K562 (cell line): ENCODE data around the gene POLR1C. TPM values are rescaled to one million over a fixed set of nuclear protein-coding genes. Genes with fewer than 3 reads are reported as not detected.
A peak's percentile ranks its signal among the peaks of the same experiment; 100 is the strongest.

Experiments
- ATAC-seq: fragments of 200-7000 bp; cut with Tn5 transposase; 3 replicates; pipeline ENCODE4 v1.9.1; 2020; ENCODE audit warnings: moderate library complexity
- BruUV-seq: library from RNA; stranded (reverse); fragments of 400-500 nt; replicated peaks from 2 replicates; lab custom pipeline; 2021; lab: Mats Ljungman, UMichigan
- CTCF ChIA-PET: fragments of 300-600 bp; formaldehyde crosslinking; extraction: SDS; loops from one replicate; lab custom pipeline; 2021; ENCODE audit warnings: low intra/inter-chr PET ratio; lab: Yijun Ruan, JAX
- POLR2A ChIA-PET: fragments of 300-600, 350-650 bp; sonication (Branson Sonifier 250); formaldehyde crosslinking; extraction: SDS; loops from one replicate; lab custom pipeline; 2021; ENCODE audit warnings: antibody characterized with exemption, inconsistent platforms; lab: Yijun Ruan, JAX
- DNase-seq, 4 experiments: peaks; one replicate each; pipeline versions ENCODE4 v3.0.0 to v3.0.0-alpha.2; 2011 to 2018; ENCODE audit warnings: low spot score in 3 of 4, mixed read lengths in 3 of 4; ENCODE audit errors: extremely low read depth in 1 of 4
- FAIRE-seq: peaks from 2 replicates; lab custom pipeline; 2011; peaks lifted over from hg19 to GRCh38; lab: Jason Lieb, UNC
- H2AFZ ChIP-seq: 2 replicates; pipeline ENCODE4 v1.6.0; 2011; ENCODE audit warnings: low read depth, low read length, control low read depth, inconsistent platforms
- H3K27ac ChIP-seq: fragments of 200-600 bp; 3 replicates; pipeline ENCODE4 v1.8.0; 2011; ENCODE audit warnings: low read depth, mild to moderate bottlenecking, control low read depth, inconsistent platforms, low read length, moderate library complexity, mixed read lengths; ENCODE audit errors: extremely low read depth
- H3K27me3 ChIP-seq, 2 experiments: fragments of 300-600 bp in 1 of 2; 2 replicates in 1 of 2; 3 replicates in 1 of 2; pipeline versions ENCODE4 v1.6.0 to v1.8.0; 2011; ENCODE audit warnings: inconsistent platforms in 2 of 2, low read length in 2 of 2, mild to moderate bottlenecking in 1 of 2, mixed read lengths in 1 of 2, moderate library complexity in 1 of 2; ENCODE audit not compliant: control insufficient read depth in 2 of 2, insufficient read depth in 2 of 2
- H3K36me3 ChIP-seq: fragments of 300-600 bp; 3 replicates; pipeline ENCODE4 v1.8.0; 2011; ENCODE audit warnings: mild to moderate bottlenecking, low read length, inconsistent platforms; ENCODE audit not compliant: control insufficient read depth, insufficient read depth
- H3K4me1 ChIP-seq, 2 experiments: fragments of 200-600 bp in 1 of 2; replicated peaks in 1 of 2; 2 replicates in 1 of 2; 3 replicates in 1 of 2; pipeline versions ENCODE4 v1.5.1 to v1.8.0; 2011; ENCODE audit warnings: inconsistent platforms in 2 of 2, low read length in 2 of 2, mild to moderate bottlenecking in 1 of 2, mixed read lengths in 1 of 2, moderate library complexity in 1 of 2; ENCODE audit not compliant: control insufficient read depth in 2 of 2, insufficient read depth in 2 of 2
- H3K4me2 ChIP-seq: 2 replicates; pipeline ENCODE4 v1.6.1; 2011; ENCODE audit warnings: low read length, control low read depth, inconsistent platforms, mixed read lengths; ENCODE audit not compliant: insufficient read depth
- H3K4me3 ChIP-seq: fragments of 200-600 bp; sonication (generic), shearing (Covaris generic); 2 replicates; pipeline ENCODE4 v1.5.1; 2016; ENCODE audit warnings: control low read depth, inconsistent platforms
- H3K79me2 ChIP-seq: fragments of 200-600 bp; 3 replicates; pipeline ENCODE4 v1.8.0; 2011; ENCODE audit warnings: low read length, inconsistent platforms; ENCODE audit not compliant: control insufficient read depth, insufficient read depth
- H3K9ac ChIP-seq, 2 experiments: 2 replicates each; pipeline versions ENCODE4 v1.6.0 to v1.6.1; 2011; ENCODE audit warnings: low read depth in 2 of 2, low read length in 2 of 2, control low read depth in 1 of 2, inconsistent platforms in 1 of 2, mild to moderate bottlenecking in 1 of 2, mixed read lengths in 1 of 2; ENCODE audit not compliant: insufficient read depth in 1 of 2
- H3K9me1 ChIP-seq: one replicate; pipeline ENCODE4 v1.6.0; 2011; ENCODE audit warnings: inconsistent platforms, mild to moderate bottlenecking, low read length, moderate library complexity; ENCODE audit not compliant: control insufficient read depth, insufficient read depth
- H3K9me3 ChIP-seq: replicated peaks from 2 replicates; pipeline ENCODE4 v1.5.1; 2011; ENCODE audit warnings: low read depth, low read length, inconsistent platforms; ENCODE audit not compliant: control insufficient read depth, insufficient read depth
- H4K20me1 ChIP-seq: replicated peaks from 2 replicates; pipeline ENCODE4 v1.6.1; 2011; ENCODE audit warnings: low read length, inconsistent platforms, mixed read lengths; ENCODE audit not compliant: control insufficient read depth, insufficient read depth
- FOSL1 ChIP-seq: fragments of 200-800 bp; sonication (Bioruptor generic); conservative IDR thresholded peaks from 2 replicates; pipeline ENCODE4 v1.6.1; 2016; ENCODE audit warnings: missing genetic modification characterization, missing compliant biosample characterization
- WGBS: fragments of 100-300 bp; shearing (Covaris generic); methylation state at CpG from one replicate; pipeline ENCODE4 v1.1.6; 2016; ENCODE audit warnings: low coverage, mixed read lengths; ENCODE audit not compliant: insufficient coverage; ENCODE audit errors: missing lambda C conversion rate; 5-methylcytosine and 5-hydroxymethylcytosine counted together
- in situ Hi-C: fragments of 300-500 bp; cut with MboI; formaldehyde crosslinking; loops from 4 replicates; pipeline ENCODE4 v1.15.0; 2018; ENCODE audit warnings: inconsistent platforms, mixed read lengths
- intact Hi-C: fragments of 100-400 bp; cut with micrococcal nuclease; formaldehyde crosslinking; loops from 2 replicates; pipeline ENCODE4 v1.14.2; 2022
- polyA plus RNA-seq, 8 experiments: library from polyadenylated mRNA; depleted of rRNA in 4 of 8; stranded (reverse) in 5 of 8; unstranded in 3 of 8; fragments of >200 nt; fragmentation: Nextera tagmentation in 2 of 8; fragmentation: Illumina TruSeq in 1 of 8; extraction: Ambion mirVana in 2 of 8; extraction: Trizol in 1 of 8; gene quantifications; 2 replicates each; pipeline versions ENCODE4 v1.2.1 to v1.2.3, GENCODE V29; 2011 to 2014; ENCODE audit warnings: inconsistent platforms in 1 of 8, missing spikeins in 1 of 8
- total RNA-seq, 7 experiments: library from RNA; depleted of rRNA in 6 of 7; stranded (reverse); fragments of >200 nt in 6 of 7; fragmentation: Illumina TruSeq in 2 of 7; extraction: Trizol in 2 of 7; gene quantifications; 2 replicates each; pipeline versions ENCODE4 v1.2.1 to v1.2.3, GENCODE V29; 2011 to 2021; ENCODE audit warnings: low replicate concordance in 1 of 7
- TF ChIP-seq, protein P1 (sequence below): fragments of 450-650 bp; IDR thresholded peaks from 2 replicates; pipeline ENCODE4 v1.6.1; 2016; ENCODE audit warnings: mild to moderate bottlenecking, moderate library complexity

POLR1C gene
- total and polyA plus RNA-seq, 9 of the 15 experiments (the other 6 are each of a cell fraction or from before 2014, with no cell fraction given), result 83.5 to 429 (median 120) TPM

DNA sequence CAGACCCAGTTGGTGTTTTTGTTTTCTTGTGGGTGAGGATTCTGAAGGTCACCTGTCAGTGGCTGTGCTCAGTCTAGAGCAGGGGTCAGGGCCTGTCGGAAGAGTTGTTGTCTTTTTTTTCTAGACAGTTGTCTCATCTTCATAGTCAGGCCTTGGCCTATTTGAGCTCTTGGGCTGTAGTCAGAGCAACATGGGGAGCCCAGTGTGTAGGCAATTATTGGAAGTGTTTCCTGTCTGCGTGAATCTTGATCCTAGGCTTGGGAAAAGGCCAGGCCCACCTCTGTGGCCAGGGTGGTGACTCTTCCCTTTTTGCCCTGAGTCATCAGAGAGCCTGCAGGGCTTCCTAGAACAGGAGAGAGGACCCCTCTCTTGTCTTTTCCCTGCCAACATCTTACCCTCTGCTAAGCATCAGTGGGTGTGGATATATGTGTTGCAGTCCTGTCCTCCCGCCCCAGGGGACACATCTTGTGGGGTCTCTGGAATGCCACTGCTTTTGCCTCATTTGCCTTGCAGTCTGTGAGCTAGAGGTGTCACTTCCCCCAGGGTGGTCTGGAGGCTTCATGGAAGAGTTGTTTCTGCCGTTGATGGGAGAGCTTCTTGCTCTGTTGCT is 28.1 kb upstream of the POLR1C start:
- no peaks in the 10 kb centered on the region for H3K9me1 ChIP-seq
- H3K9me3 ChIP-seq, result no peaks in the 10 kb centered on the region
- H3K4me3 ChIP-seq, result no peak overlapping the region
- BruUV-seq, result no TSS peak
- in situ Hi-C loops (no loop called here), intact Hi-C loops (no loop called here)
- H3K27ac ChIP-seq, result no peak overlapping the region
- 52% methylated on average over 4 of the region's 4 CpGs for WGBS
- peaks cover 2 to 12% of the 10 kb centered on the region in 2 experiments; a peak in 2 of 5 replicates for H3K4me1 ChIP-seq
- FAIRE-seq (peak; percentile 11), DNase-seq (no peak), ATAC-seq (no peak; the same call in 2 of the 3 replicates)
- H2AFZ ChIP-seq, result no peak overlapping the region
- TF ChIP-seq, protein P1, sequence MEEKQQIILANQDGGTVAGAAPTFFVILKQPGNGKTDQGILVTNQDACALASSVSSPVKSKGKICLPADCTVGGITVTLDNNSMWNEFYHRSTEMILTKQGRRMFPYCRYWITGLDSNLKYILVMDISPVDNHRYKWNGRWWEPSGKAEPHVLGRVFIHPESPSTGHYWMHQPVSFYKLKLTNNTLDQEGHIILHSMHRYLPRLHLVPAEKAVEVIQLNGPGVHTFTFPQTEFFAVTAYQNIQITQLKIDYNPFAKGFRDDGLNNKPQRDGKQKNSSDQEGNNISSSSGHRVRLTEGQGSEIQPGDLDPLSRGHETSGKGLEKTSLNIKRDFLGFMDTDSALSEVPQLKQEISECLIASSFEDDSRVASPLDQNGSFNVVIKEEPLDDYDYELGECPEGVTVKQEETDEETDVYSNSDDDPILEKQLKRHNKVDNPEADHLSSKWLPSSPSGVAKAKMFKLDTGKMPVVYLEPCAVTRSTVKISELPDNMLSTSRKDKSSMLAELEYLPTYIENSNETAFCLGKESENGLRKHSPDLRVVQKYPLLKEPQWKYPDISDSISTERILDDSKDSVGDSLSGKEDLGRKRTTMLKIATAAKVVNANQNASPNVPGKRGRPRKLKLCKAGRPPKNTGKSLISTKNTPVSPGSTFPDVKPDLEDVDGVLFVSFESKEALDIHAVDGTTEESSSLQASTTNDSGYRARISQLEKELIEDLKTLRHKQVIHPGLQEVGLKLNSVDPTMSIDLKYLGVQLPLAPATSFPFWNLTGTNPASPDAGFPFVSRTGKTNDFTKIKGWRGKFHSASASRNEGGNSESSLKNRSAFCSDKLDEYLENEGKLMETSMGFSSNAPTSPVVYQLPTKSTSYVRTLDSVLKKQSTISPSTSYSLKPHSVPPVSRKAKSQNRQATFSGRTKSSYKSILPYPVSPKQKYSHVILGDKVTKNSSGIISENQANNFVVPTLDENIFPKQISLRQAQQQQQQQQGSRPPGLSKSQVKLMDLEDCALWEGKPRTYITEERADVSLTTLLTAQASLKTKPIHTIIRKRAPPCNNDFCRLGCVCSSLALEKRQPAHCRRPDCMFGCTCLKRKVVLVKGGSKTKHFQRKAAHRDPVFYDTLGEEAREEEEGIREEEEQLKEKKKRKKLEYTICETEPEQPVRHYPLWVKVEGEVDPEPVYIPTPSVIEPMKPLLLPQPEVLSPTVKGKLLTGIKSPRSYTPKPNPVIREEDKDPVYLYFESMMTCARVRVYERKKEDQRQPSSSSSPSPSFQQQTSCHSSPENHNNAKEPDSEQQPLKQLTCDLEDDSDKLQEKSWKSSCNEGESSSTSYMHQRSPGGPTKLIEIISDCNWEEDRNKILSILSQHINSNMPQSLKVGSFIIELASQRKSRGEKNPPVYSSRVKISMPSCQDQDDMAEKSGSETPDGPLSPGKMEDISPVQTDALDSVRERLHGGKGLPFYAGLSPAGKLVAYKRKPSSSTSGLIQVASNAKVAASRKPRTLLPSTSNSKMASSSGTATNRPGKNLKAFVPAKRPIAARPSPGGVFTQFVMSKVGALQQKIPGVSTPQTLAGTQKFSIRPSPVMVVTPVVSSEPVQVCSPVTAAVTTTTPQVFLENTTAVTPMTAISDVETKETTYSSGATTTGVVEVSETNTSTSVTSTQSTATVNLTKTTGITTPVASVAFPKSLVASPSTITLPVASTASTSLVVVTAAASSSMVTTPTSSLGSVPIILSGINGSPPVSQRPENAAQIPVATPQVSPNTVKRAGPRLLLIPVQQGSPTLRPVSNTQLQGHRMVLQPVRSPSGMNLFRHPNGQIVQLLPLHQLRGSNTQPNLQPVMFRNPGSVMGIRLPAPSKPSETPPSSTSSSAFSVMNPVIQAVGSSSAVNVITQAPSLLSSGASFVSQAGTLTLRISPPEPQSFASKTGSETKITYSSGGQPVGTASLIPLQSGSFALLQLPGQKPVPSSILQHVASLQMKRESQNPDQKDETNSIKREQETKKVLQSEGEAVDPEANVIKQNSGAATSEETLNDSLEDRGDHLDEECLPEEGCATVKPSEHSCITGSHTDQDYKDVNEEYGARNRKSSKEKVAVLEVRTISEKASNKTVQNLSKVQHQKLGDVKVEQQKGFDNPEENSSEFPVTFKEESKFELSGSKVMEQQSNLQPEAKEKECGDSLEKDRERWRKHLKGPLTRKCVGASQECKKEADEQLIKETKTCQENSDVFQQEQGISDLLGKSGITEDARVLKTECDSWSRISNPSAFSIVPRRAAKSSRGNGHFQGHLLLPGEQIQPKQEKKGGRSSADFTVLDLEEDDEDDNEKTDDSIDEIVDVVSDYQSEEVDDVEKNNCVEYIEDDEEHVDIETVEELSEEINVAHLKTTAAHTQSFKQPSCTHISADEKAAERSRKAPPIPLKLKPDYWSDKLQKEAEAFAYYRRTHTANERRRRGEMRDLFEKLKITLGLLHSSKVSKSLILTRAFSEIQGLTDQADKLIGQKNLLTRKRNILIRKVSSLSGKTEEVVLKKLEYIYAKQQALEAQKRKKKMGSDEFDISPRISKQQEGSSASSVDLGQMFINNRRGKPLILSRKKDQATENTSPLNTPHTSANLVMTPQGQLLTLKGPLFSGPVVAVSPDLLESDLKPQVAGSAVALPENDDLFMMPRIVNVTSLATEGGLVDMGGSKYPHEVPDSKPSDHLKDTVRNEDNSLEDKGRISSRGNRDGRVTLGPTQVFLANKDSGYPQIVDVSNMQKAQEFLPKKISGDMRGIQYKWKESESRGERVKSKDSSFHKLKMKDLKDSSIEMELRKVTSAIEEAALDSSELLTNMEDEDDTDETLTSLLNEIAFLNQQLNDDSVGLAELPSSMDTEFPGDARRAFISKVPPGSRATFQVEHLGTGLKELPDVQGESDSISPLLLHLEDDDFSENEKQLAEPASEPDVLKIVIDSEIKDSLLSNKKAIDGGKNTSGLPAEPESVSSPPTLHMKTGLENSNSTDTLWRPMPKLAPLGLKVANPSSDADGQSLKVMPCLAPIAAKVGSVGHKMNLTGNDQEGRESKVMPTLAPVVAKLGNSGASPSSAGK, result no peak
- 0 out of 2 replicates have a peak, but pooled peaks have one; percentile 16 for TF ChIP-seq FOSL1
- H4K20me1 ChIP-seq, result peaks cover 18% of the 10 kb centered on the region; the same call in 1 of the 2 replicates
- POLR2A ChIA-PET, result interaction anchor here (0.8 to 8.5 kb wide), 7 partner anchors 10 to 475 kb away, joined by 3 to 54 read pairs (median 5); partner anchors contain the start of genes KLHDC3, LRRC73, MEA1 and TJAP1
- no peak overlapping the region for H3K4me2 ChIP-seq
- H3K36me3 ChIP-seq, result peaks cover 4% of the 10 kb centered on the region; the same call in 1 of the 3 replicates
- 0 out of 3 replicates have a peak, but pooled peaks cover 3% of the 10 kb centered on the region for H3K79me2 ChIP-seq
- peak overlapping the region in 1 of 2 experiments; percentile 68; a peak in 1 of 4 replicates for H3K9ac ChIP-seq
- no peaks in the 10 kb centered on the region for H3K27me3 ChIP-seq
- CTCF ChIA-PET, result no interaction called here
